Keratinocyte (primary cell): ENCODE results near the gene DPYD.

Experiments
- CTCF ChIP-seq, 3 experiments: IDR thresholded peaks in 1 of 3; conservative IDR thresholded peaks in 1 of 3; optimal IDR thresholded peaks in 1 of 3; 2 replicates in 2 of 3; 3 replicates in 1 of 3; pipeline versions ENCODE3 to v1.5.1; 2011; ENCODE audit warnings: low read length in 3 of 3, mild to moderate bottlenecking in 3 of 3, moderate library complexity in 2 of 3, control low read depth in 1 of 3, inconsistent platforms in 1 of 3; ENCODE audit not compliant: insufficient read depth in 2 of 3; ENCODE audit errors: extremely low read depth in 1 of 3
- EZH2 ChIP-seq: IDR thresholded peaks from one replicate; pipeline ENCODE4 v1.6.1; 2012; ENCODE audit warnings: inconsistent platforms, mild to moderate bottlenecking, low read length, moderate library complexity

- TF ChIP-seq CTCF (optimal IDR thresholded peaks at IDR 0.05 in 1 of 3, IDR thresholded peaks at IDR 0.05 in 1 of 3, conservative IDR thresholded peaks at IDR 0.05 in 1 of 3; ENCODE audit: extremely low read depth in 1 of 3, insufficient read depth in 2 of 3, low read length in 3 of 3): no peak
- no peak for TF ChIP-seq EZH2
Observed at GRCh38 chr1:97630281-97630680, 290.6 kb downstream of the DPYD start.
